SK-N-SH (cell line): ENCODE measurements around the gene LRTM2.

Source experiments
- CTCF ChIP-seq: fragments of 200-600 bp; sonication (generic); IDR thresholded peaks from 2 replicates; pipeline ENCODE4 v1.6.1; 2017; ENCODE audit warnings: antibody characterized with exemption, mild to moderate bottlenecking, moderate library complexity
- EP300 ChIP-seq, 2 experiments: IDR thresholded peaks; 2 replicates each; pipeline versions ENCODE4 v1.4.0 to v1.6.1; 2012; ENCODE audit warnings: borderline replicate concordance in 1 of 2, low read depth in 1 of 2, low read length in 1 of 2
- EZH2phosphoT487 ChIP-seq: fragments of 200-600 bp; sonication (generic); IDR thresholded peaks from 2 replicates; pipeline ENCODE4 v1.6.1; 2017; ENCODE audit warnings: low read depth, mixed run types, mild to moderate bottlenecking, antibody characterized with exemption, moderate library complexity, borderline replicate concordance
- GABPA ChIP-seq: IDR thresholded peaks from 2 replicates; pipeline ENCODE4 v1.4.0; 2012; ENCODE audit warnings: low read depth, mild to moderate bottlenecking
- IRF3 ChIP-seq: fragments of 150-350 bp; IDR thresholded peaks from 2 replicates; pipeline ENCODE4 v1.6.1; 2016; ENCODE audit warnings: mild to moderate bottlenecking, low read depth, low read length
- JUND ChIP-seq: IDR thresholded peaks from 2 replicates; pipeline ENCODE4 v1.4.0; 2012
- NFIC ChIP-seq: IDR thresholded peaks from 2 replicates; pipeline ENCODE4 v1.4.0; 2012; ENCODE audit warnings: borderline replicate concordance
- PBX3 ChIP-seq: IDR thresholded peaks from 2 replicates; pipeline ENCODE4; 2012
- POLR2AphosphoS5 ChIP-seq: IDR thresholded peaks from 2 replicates; pipeline ENCODE4 v1.6.1; 2012; ENCODE audit warnings: low read depth, low read length
- RXRA ChIP-seq: IDR thresholded peaks from 2 replicates; pipeline ENCODE4 v1.4.0; 2012; ENCODE audit warnings: low read depth, mild to moderate bottlenecking, borderline replicate concordance
- SMC3 ChIP-seq: IDR thresholded peaks from 2 replicates; pipeline ENCODE4 v1.6.1; 2012; ENCODE audit warnings: low read depth, low read length, improper control_type of control experiment
- USF1 ChIP-seq: IDR thresholded peaks from 2 replicates; pipeline ENCODE4 v1.4.0; 2012; ENCODE audit warnings: low read depth, borderline replicate concordance

DNA sequence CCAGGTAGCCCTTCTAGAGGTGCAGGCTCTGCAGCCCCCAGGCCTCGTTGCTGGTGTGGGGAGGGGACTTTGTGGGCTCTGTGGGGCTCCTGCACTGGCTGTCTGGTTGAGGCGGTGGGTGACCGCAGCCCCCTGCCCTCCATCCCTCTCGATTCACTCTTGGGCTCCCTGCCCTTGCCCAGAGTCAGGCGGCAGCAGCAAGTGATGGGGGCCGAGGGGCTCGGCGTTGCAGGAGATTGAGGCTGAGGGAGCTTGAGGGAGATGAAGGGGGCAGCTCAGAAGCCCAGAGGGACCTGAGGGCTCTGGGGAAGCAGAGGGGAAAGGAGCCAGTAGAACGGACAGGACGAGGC is 9.5 kb upstream of the LRTM2 start:
- TF ChIP-seq CTCF, result no peak
- no peak for TF ChIP-seq NFIC
- TF ChIP-seq POLR2AphosphoS5, result no peak
- TF ChIP-seq RXRA, result no peak
- no peak for TF ChIP-seq SMC3
- no peak for TF ChIP-seq EP300 (IDR thresholded peaks at IDR 0.05; ENCODE audit: borderline replicate concordance in 1 of 2, low read depth in 1 of 2, low read length in 1 of 2)
- no peak for TF ChIP-seq JUND
- TF ChIP-seq GABPA, result no peak
- no peak for TF ChIP-seq PBX3
- TF ChIP-seq USF1, result no peak
- TF ChIP-seq EZH2phosphoT487, result no peak
- TF ChIP-seq IRF3, result no peak
